ENCODE measurements around the gene SPNS3. TPM values are rescaled to one million over a fixed set of nuclear protein-coding genes. Genes with fewer than 3 reads are reported as not detected.

The SPNS3 gene
- polyA plus RNA-seq, 1 donor from 2014 or later = not detected

DNA sequence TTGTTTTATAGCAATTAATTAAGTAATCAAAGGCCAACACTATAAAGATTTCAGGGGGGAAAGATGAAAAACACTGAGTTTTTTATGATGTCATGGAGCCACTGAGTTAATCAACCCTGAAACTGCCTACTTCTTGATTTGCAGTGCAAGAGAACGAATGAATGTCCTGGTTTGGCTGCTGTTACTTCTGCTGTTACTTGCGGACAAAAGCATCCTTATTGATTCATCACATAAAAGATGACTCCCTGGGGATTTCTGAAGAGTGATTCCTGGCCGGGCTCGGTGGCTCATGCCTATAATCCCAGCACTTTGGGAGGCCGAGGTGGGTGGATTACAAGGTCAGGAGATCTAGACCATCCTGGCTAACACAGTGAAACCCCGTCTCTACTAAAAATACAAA lies 10.9 kb upstream of the SPNS3 start:
- no peaks in the 10 kb centered on the region for H3K79me2 ChIP-seq (replicated peaks; ENCODE audit: insufficient read depth, low read length)
- no peaks in the 10 kb centered on the region for H3F3A ChIP-seq (ENCODE audit: insufficient read depth, low read length, poor library complexity, severe bottlenecking)
- H3K36me3 ChIP-seq (ENCODE audit: insufficient read depth, low read length) = no peaks in the 10 kb centered on the region
- TF ChIP-seq MXI1 (conservative IDR thresholded peaks at IDR 0.05; ENCODE audit: poor library complexity, severe bottlenecking) (no peak), POLR2AphosphoS5 (IDR thresholded peaks at IDR 0.05) (no peak), SMC3 (conservative IDR thresholded peaks at IDR 0.05; ENCODE audit: poor library complexity) (no peak), RAD21 (conservative IDR thresholded peaks at IDR 0.05) (no peak), TAF1 (IDR thresholded peaks at IDR 0.05; ENCODE audit: low read depth) (no peak)
- TF ChIP-seq, protein P1, sequence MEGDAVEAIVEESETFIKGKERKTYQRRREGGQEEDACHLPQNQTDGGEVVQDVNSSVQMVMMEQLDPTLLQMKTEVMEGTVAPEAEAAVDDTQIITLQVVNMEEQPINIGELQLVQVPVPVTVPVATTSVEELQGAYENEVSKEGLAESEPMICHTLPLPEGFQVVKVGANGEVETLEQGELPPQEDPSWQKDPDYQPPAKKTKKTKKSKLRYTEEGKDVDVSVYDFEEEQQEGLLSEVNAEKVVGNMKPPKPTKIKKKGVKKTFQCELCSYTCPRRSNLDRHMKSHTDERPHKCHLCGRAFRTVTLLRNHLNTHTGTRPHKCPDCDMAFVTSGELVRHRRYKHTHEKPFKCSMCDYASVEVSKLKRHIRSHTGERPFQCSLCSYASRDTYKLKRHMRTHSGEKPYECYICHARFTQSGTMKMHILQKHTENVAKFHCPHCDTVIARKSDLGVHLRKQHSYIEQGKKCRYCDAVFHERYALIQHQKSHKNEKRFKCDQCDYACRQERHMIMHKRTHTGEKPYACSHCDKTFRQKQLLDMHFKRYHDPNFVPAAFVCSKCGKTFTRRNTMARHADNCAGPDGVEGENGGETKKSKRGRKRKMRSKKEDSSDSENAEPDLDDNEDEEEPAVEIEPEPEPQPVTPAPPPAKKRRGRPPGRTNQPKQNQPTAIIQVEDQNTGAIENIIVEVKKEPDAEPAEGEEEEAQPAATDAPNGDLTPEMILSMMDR (IDR thresholded peaks at IDR 0.05; ENCODE audit: poor library complexity, severe bottlenecking) = no peak
- H3K9ac ChIP-seq (ENCODE audit: low read length) = no peak overlapping the region
- H3K4me2 ChIP-seq (ENCODE audit: low read length) = no peak overlapping the region
- H3K4me3 ChIP-seq (ENCODE audit: low read length) = no peak overlapping the region
- no peaks in the 10 kb centered on the region for H3K9me3 ChIP-seq (ENCODE audit: low read length)
- H3K27ac ChIP-seq (ENCODE audit: low read length) = no peak overlapping the region
- H3K9me2 ChIP-seq (ENCODE audit: insufficient read depth, low read length) = no peaks in the 10 kb centered on the region
- H3K27me3 ChIP-seq (ENCODE audit: insufficient read depth, low read depth, low read length) = no peaks in the 10 kb centered on the region
- H2AFZ ChIP-seq (ENCODE audit: low read depth, low read length) = no peak overlapping the region
- H4K20me1 ChIP-seq (ENCODE audit: insufficient read depth) = no peaks in the 10 kb centered on the region

DNA sequence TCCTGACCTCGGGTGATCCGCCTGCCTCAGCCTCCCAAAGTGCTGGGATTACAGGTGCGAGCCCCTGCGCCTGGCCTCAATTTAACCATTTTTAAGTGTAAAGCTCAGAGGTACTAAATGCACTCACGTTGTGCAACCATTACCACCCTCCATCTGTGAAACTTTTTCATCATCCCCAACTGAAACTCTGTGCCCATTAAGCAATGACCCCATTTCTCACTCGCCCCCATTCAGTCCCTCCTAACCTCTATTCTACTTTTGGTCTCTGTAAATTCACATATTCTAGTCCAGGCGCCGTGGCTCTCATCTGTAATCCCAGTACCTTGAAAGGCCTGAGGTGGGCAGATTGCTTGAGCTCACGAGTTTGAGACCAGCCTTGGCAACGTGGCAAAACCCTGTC lies 8.3 kb upstream of the SPNS3 start:
- no peaks in the 10 kb centered on the region for H3K9me3 ChIP-seq (ENCODE audit: low read length)
- H2AFZ ChIP-seq (ENCODE audit: low read depth, low read length) = no peak overlapping the region
- H4K20me1 ChIP-seq (ENCODE audit: insufficient read depth) = no peaks in the 10 kb centered on the region
- H3K4me3 ChIP-seq (ENCODE audit: low read length) = no peak overlapping the region
- H3K36me3 ChIP-seq (ENCODE audit: insufficient read depth, low read length) = no peaks in the 10 kb centered on the region
- H3K27me3 ChIP-seq (ENCODE audit: insufficient read depth, low read depth, low read length) = no peaks in the 10 kb centered on the region
- H3K9me2 ChIP-seq (ENCODE audit: insufficient read depth, low read length) = no peaks in the 10 kb centered on the region
- no peak overlapping the region for H3K9ac ChIP-seq (ENCODE audit: low read length)
- H3K4me2 ChIP-seq (ENCODE audit: low read length) = no peak overlapping the region
- H3F3A ChIP-seq (ENCODE audit: insufficient read depth, low read length, poor library complexity, severe bottlenecking) = no peaks in the 10 kb centered on the region
- TF ChIP-seq SMC3 (conservative IDR thresholded peaks at IDR 0.05; ENCODE audit: poor library complexity) (no peak), TAF1 (IDR thresholded peaks at IDR 0.05; ENCODE audit: low read depth) (no peak), EP300 (conservative IDR thresholded peaks at IDR 0.05; ENCODE audit: poor library complexity, severe bottlenecking) (no peak), POLR2AphosphoS5 (IDR thresholded peaks at IDR 0.05) (no peak), RAD21 (conservative IDR thresholded peaks at IDR 0.05) (no peak), EZH2 (IDR thresholded peaks at IDR 0.05; ENCODE audit: borderline replicate concordance, insufficient read depth, low read length, poor library complexity, severe bottlenecking) (no peak), MXI1 (conservative IDR thresholded peaks at IDR 0.05; ENCODE audit: poor library complexity, severe bottlenecking) (no peak)
- TF ChIP-seq, protein P1 (IDR thresholded peaks at IDR 0.05; ENCODE audit: poor library complexity, severe bottlenecking) = no peak
- TF ChIP-seq, protein P2, sequence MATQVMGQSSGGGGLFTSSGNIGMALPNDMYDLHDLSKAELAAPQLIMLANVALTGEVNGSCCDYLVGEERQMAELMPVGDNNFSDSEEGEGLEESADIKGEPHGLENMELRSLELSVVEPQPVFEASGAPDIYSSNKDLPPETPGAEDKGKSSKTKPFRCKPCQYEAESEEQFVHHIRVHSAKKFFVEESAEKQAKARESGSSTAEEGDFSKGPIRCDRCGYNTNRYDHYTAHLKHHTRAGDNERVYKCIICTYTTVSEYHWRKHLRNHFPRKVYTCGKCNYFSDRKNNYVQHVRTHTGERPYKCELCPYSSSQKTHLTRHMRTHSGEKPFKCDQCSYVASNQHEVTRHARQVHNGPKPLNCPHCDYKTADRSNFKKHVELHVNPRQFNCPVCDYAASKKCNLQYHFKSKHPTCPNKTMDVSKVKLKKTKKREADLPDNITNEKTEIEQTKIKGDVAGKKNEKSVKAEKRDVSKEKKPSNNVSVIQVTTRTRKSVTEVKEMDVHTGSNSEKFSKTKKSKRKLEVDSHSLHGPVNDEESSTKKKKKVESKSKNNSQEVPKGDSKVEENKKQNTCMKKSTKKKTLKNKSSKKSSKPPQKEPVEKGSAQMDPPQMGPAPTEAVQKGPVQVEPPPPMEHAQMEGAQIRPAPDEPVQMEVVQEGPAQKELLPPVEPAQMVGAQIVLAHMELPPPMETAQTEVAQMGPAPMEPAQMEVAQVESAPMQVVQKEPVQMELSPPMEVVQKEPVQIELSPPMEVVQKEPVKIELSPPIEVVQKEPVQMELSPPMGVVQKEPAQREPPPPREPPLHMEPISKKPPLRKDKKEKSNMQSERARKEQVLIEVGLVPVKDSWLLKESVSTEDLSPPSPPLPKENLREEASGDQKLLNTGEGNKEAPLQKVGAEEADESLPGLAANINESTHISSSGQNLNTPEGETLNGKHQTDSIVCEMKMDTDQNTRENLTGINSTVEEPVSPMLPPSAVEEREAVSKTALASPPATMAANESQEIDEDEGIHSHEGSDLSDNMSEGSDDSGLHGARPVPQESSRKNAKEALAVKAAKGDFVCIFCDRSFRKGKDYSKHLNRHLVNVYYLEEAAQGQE (IDR thresholded peaks at IDR 0.05; ENCODE audit: borderline replicate concordance) = no peak
- H3K79me2 ChIP-seq (replicated peaks; ENCODE audit: insufficient read depth, low read length) = no peaks in the 10 kb centered on the region
- no peak overlapping the region for H3K27ac ChIP-seq (ENCODE audit: low read length)
